GM12873 (cell line): ENCODE results near the gene CXCR6.

Experiments
- TF ChIP-seq, protein P1 (sequence below): IDR thresholded peaks from 2 replicates; pipeline ENCODE4 v1.5.1; 2012; ENCODE audit warnings: low read depth, mild to moderate bottlenecking, moderate library complexity, low read length, control low read depth; ENCODE audit not compliant: insufficient read depth; ENCODE audit errors: missing control alignments

CXCR6 gene

DNA sequence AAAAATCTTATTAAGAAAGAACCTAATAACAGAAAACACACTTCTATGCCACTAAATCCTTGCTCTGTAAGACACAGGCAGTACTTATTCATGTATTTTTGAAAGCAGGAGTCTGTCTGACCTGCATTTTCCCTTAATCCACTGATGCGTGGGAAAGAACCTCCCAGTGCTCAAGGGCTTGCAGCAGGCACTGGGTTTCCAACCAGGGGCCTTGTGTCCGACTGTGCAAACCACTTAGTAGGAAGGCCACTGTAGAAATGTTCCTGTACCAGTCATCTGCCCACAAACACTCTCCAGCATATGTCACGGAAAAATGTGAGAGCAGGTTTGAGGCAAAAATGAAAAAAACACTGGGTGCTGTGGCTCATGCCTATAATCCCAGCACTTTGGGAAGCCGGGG lies 12.4 kb downstream of the CXCR6 start:
- TF ChIP-seq, protein P1, sequence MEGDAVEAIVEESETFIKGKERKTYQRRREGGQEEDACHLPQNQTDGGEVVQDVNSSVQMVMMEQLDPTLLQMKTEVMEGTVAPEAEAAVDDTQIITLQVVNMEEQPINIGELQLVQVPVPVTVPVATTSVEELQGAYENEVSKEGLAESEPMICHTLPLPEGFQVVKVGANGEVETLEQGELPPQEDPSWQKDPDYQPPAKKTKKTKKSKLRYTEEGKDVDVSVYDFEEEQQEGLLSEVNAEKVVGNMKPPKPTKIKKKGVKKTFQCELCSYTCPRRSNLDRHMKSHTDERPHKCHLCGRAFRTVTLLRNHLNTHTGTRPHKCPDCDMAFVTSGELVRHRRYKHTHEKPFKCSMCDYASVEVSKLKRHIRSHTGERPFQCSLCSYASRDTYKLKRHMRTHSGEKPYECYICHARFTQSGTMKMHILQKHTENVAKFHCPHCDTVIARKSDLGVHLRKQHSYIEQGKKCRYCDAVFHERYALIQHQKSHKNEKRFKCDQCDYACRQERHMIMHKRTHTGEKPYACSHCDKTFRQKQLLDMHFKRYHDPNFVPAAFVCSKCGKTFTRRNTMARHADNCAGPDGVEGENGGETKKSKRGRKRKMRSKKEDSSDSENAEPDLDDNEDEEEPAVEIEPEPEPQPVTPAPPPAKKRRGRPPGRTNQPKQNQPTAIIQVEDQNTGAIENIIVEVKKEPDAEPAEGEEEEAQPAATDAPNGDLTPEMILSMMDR, result no peak

- TF ChIP-seq, protein P1, result no peak
Measured at GRCh38 chr3:45957586-45957985, 14.3 kb downstream of the CXCR6 start.

- TF ChIP-seq, protein P1, result no peak
Measured at GRCh38 chr3:45958321-45958791, 15.1 kb downstream of the CXCR6 start.

GRCh38 chr3:45959201-45959600 lies 15.9 kb downstream of the CXCR6 start:
- TF ChIP-seq, protein P1, result no peak

DNA sequence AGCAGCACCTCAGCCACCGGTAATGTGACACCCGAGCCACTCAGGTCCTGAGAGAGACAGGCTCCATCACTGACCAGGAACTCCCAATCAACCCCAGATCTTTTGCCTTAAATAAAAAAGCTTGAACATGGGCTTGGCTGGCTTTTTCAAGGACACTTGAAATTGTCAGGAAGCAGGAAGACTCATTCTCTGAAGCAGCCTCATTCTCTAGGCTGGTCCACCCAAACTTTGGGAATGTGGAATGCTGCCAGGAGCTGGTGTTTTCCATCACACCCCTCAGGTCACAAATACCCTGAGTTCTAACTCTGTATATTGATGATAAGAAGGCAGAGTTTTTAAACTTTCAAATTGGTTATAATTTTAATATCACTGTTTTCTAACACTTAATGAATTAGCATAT lies 17.0 kb downstream of the CXCR6 start:
- TF ChIP-seq, protein P1, result no peak

DNA sequence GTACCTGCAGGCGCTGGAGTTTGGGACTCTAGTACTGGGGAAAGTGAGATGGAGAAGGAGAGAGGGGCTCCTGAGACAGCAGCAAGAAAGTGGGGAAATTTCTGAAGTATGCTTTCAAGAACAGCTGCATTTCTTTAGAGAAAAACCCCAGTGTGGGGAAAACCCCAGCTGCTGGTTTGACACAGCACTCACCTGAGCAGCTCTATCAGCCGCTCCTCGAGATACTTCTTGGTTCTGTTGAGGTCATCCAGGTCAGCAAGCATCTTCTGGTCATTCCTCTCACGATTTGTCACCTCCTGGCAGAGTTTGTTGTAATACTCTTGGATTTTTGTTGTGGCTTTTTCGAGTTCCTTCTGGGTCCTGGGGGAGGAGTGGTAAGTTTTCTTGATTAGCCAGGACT lies 18.8 kb downstream of the CXCR6 start:
- TF ChIP-seq, protein P1, result no peak

GRCh38 chr3:45964139-45964538 lies 20.9 kb downstream of the CXCR6 start:
- TF ChIP-seq, protein P1, result no peak
